ENCODE measurements around the gene TCP11.

TCP11 gene

DNA sequence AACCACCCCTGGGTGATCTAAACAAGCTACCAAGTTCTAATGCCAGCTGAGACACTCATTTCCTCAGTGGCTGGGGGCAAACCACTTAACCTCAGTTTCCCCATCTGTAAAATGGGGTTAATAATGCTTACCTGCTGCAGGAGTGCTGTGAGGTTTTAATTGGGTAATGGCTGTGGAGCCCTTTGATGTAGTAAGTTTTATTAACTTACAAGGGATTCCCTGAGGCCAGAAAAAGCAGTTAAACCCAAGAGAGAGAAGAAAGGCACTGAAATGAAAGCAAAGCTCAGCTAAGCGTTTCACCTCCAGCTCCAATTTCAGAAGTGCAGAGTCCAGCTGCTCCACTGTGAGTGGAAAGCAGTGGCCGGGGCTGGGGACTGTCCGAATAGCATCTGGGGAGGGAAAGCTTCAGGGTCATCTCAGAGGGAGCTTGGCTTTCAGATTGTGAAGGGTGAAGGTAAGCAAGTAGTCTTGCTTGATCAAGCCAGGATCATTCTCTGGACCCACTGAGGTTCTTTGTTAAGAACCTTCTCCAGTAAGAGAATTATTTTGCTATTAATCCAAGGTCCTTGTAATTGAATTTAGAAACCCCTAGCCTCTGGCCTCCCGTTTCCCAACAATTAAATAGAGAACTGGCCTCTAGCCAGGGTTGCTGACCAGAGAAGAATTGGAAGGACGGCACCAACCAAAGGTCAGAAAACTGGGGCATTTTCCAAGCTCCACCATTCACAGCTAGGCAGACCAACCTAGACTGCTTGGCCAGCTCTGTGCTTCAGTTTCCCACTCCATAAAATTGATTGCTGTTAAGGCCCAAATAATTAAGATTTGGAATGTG, 20.9 kb upstream of the TCP11 start:
- H3K4me3 ChIP-seq (ENCODE audit: low read depth, low read length), result no peak overlapping the region
- no peak for DNase-seq (ENCODE audit: low read depth)
- TF ChIP-seq POLR2A (IDR thresholded peaks at IDR 0.05; ENCODE audit: extremely low read depth, insufficient read length) (no peak), MYC (IDR thresholded peaks at IDR 0.05; ENCODE audit: low read depth, low read length) (no peak)
- TF ChIP-seq, protein P1, sequence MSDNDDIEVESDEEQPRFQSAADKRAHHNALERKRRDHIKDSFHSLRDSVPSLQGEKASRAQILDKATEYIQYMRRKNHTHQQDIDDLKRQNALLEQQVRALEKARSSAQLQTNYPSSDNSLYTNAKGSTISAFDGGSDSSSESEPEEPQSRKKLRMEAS (IDR thresholded peaks at IDR 0.05; ENCODE audit: low read depth, low read length), result no peak
- TF ChIP-seq, protein P2, sequence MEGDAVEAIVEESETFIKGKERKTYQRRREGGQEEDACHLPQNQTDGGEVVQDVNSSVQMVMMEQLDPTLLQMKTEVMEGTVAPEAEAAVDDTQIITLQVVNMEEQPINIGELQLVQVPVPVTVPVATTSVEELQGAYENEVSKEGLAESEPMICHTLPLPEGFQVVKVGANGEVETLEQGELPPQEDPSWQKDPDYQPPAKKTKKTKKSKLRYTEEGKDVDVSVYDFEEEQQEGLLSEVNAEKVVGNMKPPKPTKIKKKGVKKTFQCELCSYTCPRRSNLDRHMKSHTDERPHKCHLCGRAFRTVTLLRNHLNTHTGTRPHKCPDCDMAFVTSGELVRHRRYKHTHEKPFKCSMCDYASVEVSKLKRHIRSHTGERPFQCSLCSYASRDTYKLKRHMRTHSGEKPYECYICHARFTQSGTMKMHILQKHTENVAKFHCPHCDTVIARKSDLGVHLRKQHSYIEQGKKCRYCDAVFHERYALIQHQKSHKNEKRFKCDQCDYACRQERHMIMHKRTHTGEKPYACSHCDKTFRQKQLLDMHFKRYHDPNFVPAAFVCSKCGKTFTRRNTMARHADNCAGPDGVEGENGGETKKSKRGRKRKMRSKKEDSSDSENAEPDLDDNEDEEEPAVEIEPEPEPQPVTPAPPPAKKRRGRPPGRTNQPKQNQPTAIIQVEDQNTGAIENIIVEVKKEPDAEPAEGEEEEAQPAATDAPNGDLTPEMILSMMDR (IDR thresholded peaks at IDR 0.05; ENCODE audit: low read depth, low read length), result no peak

DNA sequence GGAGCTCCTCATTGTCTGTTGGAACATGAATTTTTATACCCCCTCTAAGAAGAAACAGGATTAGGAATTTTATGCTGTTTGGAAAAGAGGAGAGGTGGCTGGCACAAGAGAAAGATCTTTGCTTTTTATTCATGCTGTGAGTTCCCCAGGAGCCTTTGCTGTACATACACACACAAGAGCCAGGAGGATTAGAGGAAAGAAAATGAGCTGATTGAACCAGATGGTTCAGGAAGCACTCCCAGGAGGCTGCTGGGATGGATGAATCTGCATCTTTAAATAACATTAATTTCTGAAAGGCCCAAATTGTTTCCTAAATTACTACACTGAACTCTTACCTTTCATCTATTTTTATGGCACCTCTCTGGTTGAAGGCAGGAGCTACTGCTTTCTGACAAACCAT, 20.1 kb upstream of the TCP11 start:
- H3K4me3 ChIP-seq (ENCODE audit: low read depth, low read length), result no peak overlapping the region
- no peak for DNase-seq (ENCODE audit: low read depth)
- no peak for TF ChIP-seq MYC (IDR thresholded peaks at IDR 0.05; ENCODE audit: low read depth, low read length)
- TF ChIP-seq POLR2A (IDR thresholded peaks at IDR 0.05; ENCODE audit: extremely low read depth, insufficient read length), result no peak
- TF ChIP-seq, protein P2 (IDR thresholded peaks at IDR 0.05; ENCODE audit: low read depth, low read length), result no peak
- TF ChIP-seq, protein P1 (IDR thresholded peaks at IDR 0.05; ENCODE audit: low read depth, low read length), result no peak

DNA sequence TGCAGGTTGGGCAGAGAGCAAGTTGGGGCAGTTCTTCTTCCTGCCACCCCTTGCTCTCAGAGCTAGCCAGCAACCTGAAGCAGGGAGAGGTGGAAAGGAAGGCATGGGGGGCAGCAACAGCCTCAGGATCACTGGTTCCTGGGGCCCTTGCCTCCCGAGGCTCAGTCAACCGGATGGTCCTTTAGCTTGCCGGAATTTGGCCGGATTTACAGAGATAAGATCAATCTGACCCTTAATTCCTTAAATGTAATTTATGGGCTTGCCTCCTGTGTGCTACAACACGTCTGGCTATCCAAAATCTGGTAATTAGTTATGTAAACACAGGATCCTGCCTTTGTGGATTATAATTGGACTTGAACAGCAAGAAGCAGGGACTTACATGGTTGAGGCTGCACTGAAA, 19.5 kb upstream of the TCP11 start:
- no peak overlapping the region for H3K4me3 ChIP-seq (ENCODE audit: low read depth, low read length)
- no peak for DNase-seq (ENCODE audit: low read depth)
- TF ChIP-seq, protein P1 (IDR thresholded peaks at IDR 0.05; ENCODE audit: low read depth, low read length), result no peak
- TF ChIP-seq MYC (IDR thresholded peaks at IDR 0.05; ENCODE audit: low read depth, low read length) (no peak), POLR2A (IDR thresholded peaks at IDR 0.05; ENCODE audit: extremely low read depth, insufficient read length) (no peak)
- TF ChIP-seq, protein P2 (IDR thresholded peaks at IDR 0.05; ENCODE audit: low read depth, low read length), result no peak

- DNase-seq (ENCODE audit: low read depth), result no peak
- no peak overlapping the region for H3K4me3 ChIP-seq (ENCODE audit: low read depth, low read length)
- TF ChIP-seq POLR2A (IDR thresholded peaks at IDR 0.05; ENCODE audit: extremely low read depth, insufficient read length) (no peak), MYC (IDR thresholded peaks at IDR 0.05; ENCODE audit: low read depth, low read length) (no peak)
- TF ChIP-seq, protein P1 (IDR thresholded peaks at IDR 0.05; ENCODE audit: low read depth, low read length), result no peak
Measured at GRCh38 chr6:35158520-35158919, 17.4 kb upstream of the TCP11 start.

DNA sequence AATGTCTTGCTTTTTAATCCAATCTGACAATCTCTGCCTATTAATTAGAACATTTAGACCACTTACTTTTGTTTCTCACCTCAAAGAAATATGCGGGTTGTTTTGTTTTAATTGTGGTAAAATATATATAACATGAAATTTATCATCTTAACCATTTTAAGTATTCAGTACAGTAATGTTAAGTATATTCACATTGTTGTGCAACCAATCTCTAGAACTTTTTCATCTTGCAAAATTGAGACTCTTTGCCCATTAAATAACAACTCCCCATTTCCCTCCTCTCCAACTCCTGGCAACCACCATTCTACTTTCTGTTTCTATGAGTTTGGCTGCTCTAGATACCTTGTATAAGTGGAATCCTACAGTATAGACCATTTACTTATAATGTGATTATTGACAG, 13.8 kb upstream of the TCP11 start:
- TF ChIP-seq, protein P2 (IDR thresholded peaks at IDR 0.05; ENCODE audit: low read depth, low read length), result no peak
- no peak for TF ChIP-seq POLR2A (IDR thresholded peaks at IDR 0.05; ENCODE audit: extremely low read depth, insufficient read length)
- TF ChIP-seq MYC (IDR thresholded peaks at IDR 0.05; ENCODE audit: low read depth, low read length), result no peak
- TF ChIP-seq, protein P1 (IDR thresholded peaks at IDR 0.05; ENCODE audit: low read depth, low read length), result no peak
- H3K4me3 ChIP-seq (ENCODE audit: low read depth, low read length), result no peak overlapping the region
- DNase-seq (ENCODE audit: low read depth), result no peak

- TF ChIP-seq, protein P1 (IDR thresholded peaks at IDR 0.05; ENCODE audit: low read depth, low read length), result no peak
- TF ChIP-seq POLR2A (IDR thresholded peaks at IDR 0.05; ENCODE audit: extremely low read depth, insufficient read length) (no peak), MYC (IDR thresholded peaks at IDR 0.05; ENCODE audit: low read depth, low read length) (no peak)
- TF ChIP-seq, protein P2 (IDR thresholded peaks at IDR 0.05; ENCODE audit: low read depth, low read length), result no peak
- no peak for DNase-seq (ENCODE audit: low read depth)
- no peak overlapping the region for H3K4me3 ChIP-seq (ENCODE audit: low read depth, low read length)
Measured at GRCh38 chr6:35154262-35154661, 13.1 kb upstream of the TCP11 start.
